NB4 (cell line): Measurements from ENCODE around the gene LRRC8C.

Experiments used
- DNase-seq: peaks from one replicate; pipeline ENCODE4 v3.0.0; 2010; ENCODE audit warnings: low read depth
- H3K4me3 ChIP-seq: one replicate; pipeline ENCODE4 v1.5.1; 2011; ENCODE audit warnings: mild to moderate bottlenecking, low read depth, low read length, moderate library complexity
- CTCF ChIP-seq: IDR thresholded peaks from one replicate; pipeline ENCODE4 v1.5.1; 2012; ENCODE audit warnings: low read depth, low read length
- MAX ChIP-seq: IDR thresholded peaks from 2 replicates; pipeline ENCODE4 v1.6.1; 2011; ENCODE audit warnings: low read depth, low read length
- MYC ChIP-seq: IDR thresholded peaks from 2 replicates; pipeline ENCODE4 v1.6.1; 2011; ENCODE audit warnings: low read depth, low read length
- POLR2A ChIP-seq: IDR thresholded peaks from 2 replicates; pipeline ENCODE4 v1.6.1; 2011; ENCODE audit warnings: mild to moderate bottlenecking; ENCODE audit not compliant: insufficient read length; ENCODE audit errors: extremely low read depth

Gene LRRC8C

GRCh38 chr1:89733748-89734147, 100.8 kb downstream of the LRRC8C start:
- no peak for DNase-seq
- TF ChIP-seq CTCF (no peak), POLR2A (no peak), MAX (no peak), MYC (no peak)

GRCh38 chr1:89734442-89734841, 101.5 kb downstream of the LRRC8C start:
- H3K4me3 ChIP-seq = no peak overlapping the region
- TF ChIP-seq MYC (no peak), POLR2A (no peak), MAX (no peak), CTCF (no peak)
- no peak for DNase-seq

More at GRCh38 chr1:89733748-89734147, 100.8 kb downstream of the LRRC8C start:
- H3K4me3 ChIP-seq = no peak overlapping the region

GRCh38 chr1:89735479-89735878, 102.6 kb downstream of the LRRC8C start:
- no peak for DNase-seq
- TF ChIP-seq MYC (no peak), POLR2A (no peak), CTCF (no peak), MAX (no peak)
- no peak overlapping the region for H3K4me3 ChIP-seq

GRCh38 chr1:89736937-89737733, 104.2 kb downstream of the LRRC8C start:
- no peak for DNase-seq
- TF ChIP-seq CTCF (no peak), MYC (no peak), POLR2A (no peak)
- H3K4me3 ChIP-seq = no peak overlapping the region

GRCh38 chr1:89737985-89738510, 105.1 kb downstream of the LRRC8C start:
- H3K4me3 ChIP-seq = no peak overlapping the region

More at GRCh38 chr1:89737985-89738510, 105.1 kb downstream of the LRRC8C start:
- no peak for DNase-seq
- TF ChIP-seq CTCF = no peak
- TF ChIP-seq MYC = no peak
- TF ChIP-seq POLR2A = no peak
- TF ChIP-seq MAX = no peak
